K562 (cell line): ENCODE data around the gene CAPZA3. TPM values are rescaled to one million over a fixed set of nuclear protein-coding genes. Genes with fewer than 3 reads are reported as not detected.

ENCODE experiments used
- ATF1 ChIP-seq, 2 experiments: fragments of 450-650 bp in 1 of 2; IDR thresholded peaks; 2 replicates each; pipeline ENCODE4 v1.6.1; 2016; ENCODE audit warnings: missing compliant biosample characterization in 1 of 2, missing genetic modification characterization in 1 of 2
- CBX1 ChIP-seq: sonication (generic); IDR thresholded peaks from 2 replicates; pipeline ENCODE4 v1.6.1; 2016; ENCODE audit warnings: antibody characterized with exemption, low read depth, mild to moderate bottlenecking
- CREBBP ChIP-seq: IDR thresholded peaks from one replicate; pipeline ENCODE4 v1.6.1; 2012; ENCODE audit warnings: low read depth, mild to moderate bottlenecking, control low read depth, inconsistent platforms, low read length
- FOXK1 ChIP-seq: sonication (generic); formaldehyde crosslinking; IDR thresholded peaks from 2 replicates; pipeline ENCODE4 v1.8.0; 2022; ENCODE audit warnings: missing genetic modification reagents, mild to moderate bottlenecking, borderline replicate concordance
- FOXP1 ChIP-seq: sonication (generic); formaldehyde crosslinking; IDR thresholded peaks from 2 replicates; pipeline ENCODE4 v1.8.0; 2022; ENCODE audit warnings: mild to moderate bottlenecking, missing genetic modification reagents
- KDM2B ChIP-seq: fragments of 250-450 bp; sonication (Bioruptor Pico); IDR thresholded peaks from 2 replicates; pipeline ENCODE4 v1.8.0; 2021; ENCODE audit warnings: mild to moderate bottlenecking, moderate library complexity
- MEIS2 ChIP-seq: fragments of 450-650 bp; IDR thresholded peaks from 2 replicates; pipeline ENCODE4 v1.6.1; 2014; ENCODE audit warnings: mild to moderate bottlenecking; ENCODE audit not compliant: partially characterized antibody
- NFE2L1 ChIP-seq: fragments of 450-650 bp; IDR thresholded peaks from 2 replicates; pipeline ENCODE4 v1.6.1; 2016; ENCODE audit warnings: missing genetic modification characterization, low read depth, mild to moderate bottlenecking, missing compliant biosample characterization, moderate library complexity, borderline replicate concordance
- RBM17 ChIP-seq: fragments of 200-400 bp; formaldehyde crosslinking; IDR thresholded peaks from 2 replicates; pipeline ENCODE4 v1.6.1; 2017; ENCODE audit warnings: low read depth, mild to moderate bottlenecking, low read length, borderline replicate concordance
- SIX5 ChIP-seq, 2 experiments: IDR thresholded peaks; 2 replicates each; pipeline ENCODE4 v1.6.1; 2011; ENCODE audit warnings: low read length in 2 of 2, borderline replicate concordance in 1 of 2, low read depth in 1 of 2, mild to moderate bottlenecking in 1 of 2, moderate library complexity in 1 of 2; ENCODE audit not compliant: insufficient read depth in 1 of 2
- SRSF1 ChIP-seq: fragments of 200-400 bp; formaldehyde crosslinking; IDR thresholded peaks from 2 replicates; pipeline ENCODE4 v1.6.1; 2017; ENCODE audit warnings: mild to moderate bottlenecking, low read depth, low read length, moderate library complexity
- TAF1 ChIP-seq: IDR thresholded peaks from 2 replicates; pipeline ENCODE4 v1.6.1; 2011; ENCODE audit warnings: mild to moderate bottlenecking, low read length, moderate library complexity; ENCODE audit not compliant: insufficient read depth, control insufficient read depth, severe bottlenecking; ENCODE audit errors: extremely low read depth
- TRIM24 ChIP-seq, 2 experiments: fragments of 450-650 bp; IDR thresholded peaks; 2 replicates each; pipeline ENCODE4 v1.6.1; 2016
- ZBTB17 ChIP-seq: fragments of 450-650 bp; formaldehyde crosslinking; IDR thresholded peaks from 2 replicates; pipeline ENCODE4 v1.4.0; 2020; ENCODE audit warnings: mild to moderate bottlenecking
- ZC3H4 ChIP-seq: sonication (generic); formaldehyde crosslinking; IDR thresholded peaks from 2 replicates; pipeline ENCODE4 v1.9.0; 2021; ENCODE audit warnings: missing genetic modification reagents, borderline replicate concordance
- ZNF324 ChIP-seq: fragments of 250-450 bp; sonication (Bioruptor Pico); IDR thresholded peaks from 2 replicates; pipeline ENCODE4 v1.4.0; 2020; ENCODE audit warnings: mild to moderate bottlenecking
- ZNF707 ChIP-seq: fragments of 250-450 bp; sonication (Bioruptor Pico); conservative IDR thresholded peaks from 2 replicates; pipeline ENCODE4 v1.8.0; 2022; ENCODE audit warnings: inconsistent platforms, mild to moderate bottlenecking, moderate library complexity
- ZNF766 ChIP-seq: fragments of 200-800 bp; sonication (Bioruptor generic); conservative IDR thresholded peaks from 2 replicates; pipeline ENCODE4 v1.6.1; 2016; ENCODE audit warnings: missing genetic modification characterization, missing compliant biosample characterization
- polyA plus RNA-seq, 8 experiments: library from polyadenylated mRNA; depleted of rRNA in 4 of 8; stranded (reverse) in 5 of 8; unstranded in 3 of 8; fragments of >200 nt; fragmentation: Nextera tagmentation in 2 of 8; fragmentation: Illumina TruSeq in 1 of 8; extraction: Ambion mirVana in 2 of 8; extraction: Trizol in 1 of 8; gene quantifications; 2 replicates each; pipeline versions ENCODE4 v1.2.1 to v1.2.3, GENCODE V29; 2011 to 2014; ENCODE audit warnings: inconsistent platforms in 1 of 8, missing spikeins in 1 of 8
- total RNA-seq, 7 experiments: library from RNA; depleted of rRNA in 6 of 7; stranded (reverse); fragments of >200 nt in 6 of 7; fragmentation: Illumina TruSeq in 2 of 7; extraction: Trizol in 2 of 7; gene quantifications; 2 replicates each; pipeline versions ENCODE4 v1.2.1 to v1.2.3, GENCODE V29; 2011 to 2021; ENCODE audit warnings: low replicate concordance in 1 of 7
- TF ChIP-seq, protein P1 (sequence below): fragments of 200-800 bp; sonication (Bioruptor generic); IDR thresholded peaks from 2 replicates; pipeline ENCODE4 v1.6.1; 2017; ENCODE audit warnings: missing genetic modification characterization, missing compliant biosample characterization
- TF ChIP-seq, protein P2 (sequence below): fragments of 250-450 bp; sonication (Bioruptor Pico); IDR thresholded peaks from 2 replicates; pipeline ENCODE4 v1.5.0; 2020; ENCODE audit warnings: mild to moderate bottlenecking, borderline replicate concordance
- TF ChIP-seq, protein P3 (sequence below): fragments of 450-650 bp; IDR thresholded peaks from 2 replicates; pipeline ENCODE4 v1.6.1; 2016; ENCODE audit warnings: mild to moderate bottlenecking

The CAPZA3 gene
- total and polyA plus RNA-seq, 9 of the 15 experiments (the other 6 are each of a cell fraction or from before 2014, with no cell fraction given): not detected

DNA sequence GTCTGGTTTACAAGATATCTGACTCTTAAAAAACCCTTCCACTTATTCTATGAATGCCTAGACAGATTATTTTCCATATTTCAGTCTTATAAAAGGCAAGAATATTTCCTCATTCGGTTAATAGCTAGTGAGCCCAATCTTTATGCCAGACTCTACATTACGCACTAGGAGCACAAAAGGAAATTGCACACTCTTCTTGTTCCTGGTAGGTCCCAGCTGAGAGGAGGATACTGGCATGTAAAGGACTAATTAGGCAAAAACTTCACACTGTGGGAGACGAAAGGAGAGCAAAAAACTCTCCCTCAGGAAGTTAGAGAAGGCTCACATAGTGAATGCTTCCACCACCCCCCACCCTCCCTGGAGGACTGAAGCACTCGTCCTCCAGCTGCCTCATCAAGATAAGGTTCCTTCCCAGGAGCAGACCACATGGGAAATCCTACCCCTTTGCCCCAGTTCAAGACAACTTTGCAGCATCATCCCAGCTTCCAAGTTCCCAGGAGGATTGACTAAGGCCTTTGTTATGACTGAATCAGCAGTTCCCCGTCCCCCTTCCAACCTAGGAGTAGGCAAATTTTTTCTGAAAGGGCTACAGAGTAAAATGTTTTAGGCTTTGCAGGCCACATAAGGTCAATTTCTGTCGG is 14.5 kb downstream of the CAPZA3 start (continued):
- TF ChIP-seq, protein P1, sequence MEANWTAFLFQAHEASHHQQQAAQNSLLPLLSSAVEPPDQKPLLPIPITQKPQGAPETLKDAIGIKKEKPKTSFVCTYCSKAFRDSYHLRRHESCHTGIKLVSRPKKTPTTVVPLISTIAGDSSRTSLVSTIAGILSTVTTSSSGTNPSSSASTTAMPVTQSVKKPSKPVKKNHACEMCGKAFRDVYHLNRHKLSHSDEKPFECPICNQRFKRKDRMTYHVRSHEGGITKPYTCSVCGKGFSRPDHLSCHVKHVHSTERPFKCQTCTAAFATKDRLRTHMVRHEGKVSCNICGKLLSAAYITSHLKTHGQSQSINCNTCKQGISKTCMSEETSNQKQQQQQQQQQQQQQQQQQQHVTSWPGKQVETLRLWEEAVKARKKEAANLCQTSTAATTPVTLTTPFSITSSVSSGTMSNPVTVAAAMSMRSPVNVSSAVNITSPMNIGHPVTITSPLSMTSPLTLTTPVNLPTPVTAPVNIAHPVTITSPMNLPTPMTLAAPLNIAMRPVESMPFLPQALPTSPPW: 0 out of 2 replicates have a peak, but pooled peaks have one; percentile 26
- TF ChIP-seq KDM2B (CRISPR knock-in tag): no peak
- TF ChIP-seq ZNF766 (CRISPR knock-in tag): no peak
- 0 out of 4 replicates have a peak, but pooled peaks of 1 of the 2 experiments have one; percentile 29 for TF ChIP-seq TRIM24 (IDR thresholded peaks at IDR 0.05)
- TF ChIP-seq SRSF1: no peak
- no peak for TF ChIP-seq ZNF707 (CRISPR knock-in tag)
- TF ChIP-seq, protein P2, sequence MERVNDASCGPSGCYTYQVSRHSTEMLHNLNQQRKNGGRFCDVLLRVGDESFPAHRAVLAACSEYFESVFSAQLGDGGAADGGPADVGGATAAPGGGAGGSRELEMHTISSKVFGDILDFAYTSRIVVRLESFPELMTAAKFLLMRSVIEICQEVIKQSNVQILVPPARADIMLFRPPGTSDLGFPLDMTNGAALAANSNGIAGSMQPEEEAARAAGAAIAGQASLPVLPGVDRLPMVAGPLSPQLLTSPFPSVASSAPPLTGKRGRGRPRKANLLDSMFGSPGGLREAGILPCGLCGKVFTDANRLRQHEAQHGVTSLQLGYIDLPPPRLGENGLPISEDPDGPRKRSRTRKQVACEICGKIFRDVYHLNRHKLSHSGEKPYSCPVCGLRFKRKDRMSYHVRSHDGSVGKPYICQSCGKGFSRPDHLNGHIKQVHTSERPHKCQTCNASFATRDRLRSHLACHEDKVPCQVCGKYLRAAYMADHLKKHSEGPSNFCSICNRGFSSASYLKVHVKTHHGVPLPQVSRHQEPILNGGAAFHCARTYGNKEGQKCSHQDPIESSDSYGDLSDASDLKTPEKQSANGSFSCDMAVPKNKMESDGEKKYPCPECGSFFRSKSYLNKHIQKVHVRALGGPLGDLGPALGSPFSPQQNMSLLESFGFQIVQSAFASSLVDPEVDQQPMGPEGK (CRISPR knock-in tag): no peak
- TF ChIP-seq, protein P3, sequence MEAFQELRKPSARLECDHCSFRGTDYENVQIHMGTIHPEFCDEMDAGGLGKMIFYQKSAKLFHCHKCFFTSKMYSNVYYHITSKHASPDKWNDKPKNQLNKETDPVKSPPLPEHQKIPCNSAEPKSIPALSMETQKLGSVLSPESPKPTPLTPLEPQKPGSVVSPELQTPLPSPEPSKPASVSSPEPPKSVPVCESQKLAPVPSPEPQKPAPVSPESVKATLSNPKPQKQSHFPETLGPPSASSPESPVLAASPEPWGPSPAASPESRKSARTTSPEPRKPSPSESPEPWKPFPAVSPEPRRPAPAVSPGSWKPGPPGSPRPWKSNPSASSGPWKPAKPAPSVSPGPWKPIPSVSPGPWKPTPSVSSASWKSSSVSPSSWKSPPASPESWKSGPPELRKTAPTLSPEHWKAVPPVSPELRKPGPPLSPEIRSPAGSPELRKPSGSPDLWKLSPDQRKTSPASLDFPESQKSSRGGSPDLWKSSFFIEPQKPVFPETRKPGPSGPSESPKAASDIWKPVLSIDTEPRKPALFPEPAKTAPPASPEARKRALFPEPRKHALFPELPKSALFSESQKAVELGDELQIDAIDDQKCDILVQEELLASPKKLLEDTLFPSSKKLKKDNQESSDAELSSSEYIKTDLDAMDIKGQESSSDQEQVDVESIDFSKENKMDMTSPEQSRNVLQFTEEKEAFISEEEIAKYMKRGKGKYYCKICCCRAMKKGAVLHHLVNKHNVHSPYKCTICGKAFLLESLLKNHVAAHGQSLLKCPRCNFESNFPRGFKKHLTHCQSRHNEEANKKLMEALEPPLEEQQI: no peak
- TF ChIP-seq TAF1: no peak
- no peak for TF ChIP-seq CBX1
- TF ChIP-seq CREBBP: no peak
- no peak for TF ChIP-seq ZNF324 (CRISPR knock-in tag)
- no peak for TF ChIP-seq ZBTB17
- TF ChIP-seq NFE2L1: no peak
- TF ChIP-seq FOXK1: no peak
- TF ChIP-seq ATF1 (CRISPR knock-in tag; IDR thresholded peaks at IDR 0.05): no peak
- TF ChIP-seq ATF1 (tag; IDR thresholded peaks at IDR 0.05): no peak
- no peak for TF ChIP-seq RBM17
- TF ChIP-seq FOXP1 (CRISPR knock-in tag): no peak
- no peak for TF ChIP-seq SIX5 (IDR thresholded peaks at IDR 0.05; ENCODE audit: borderline replicate concordance in 1 of 2, insufficient read depth in 1 of 2, low read depth in 1 of 2, low read length in 2 of 2)
- no peak for TF ChIP-seq ZC3H4 (CRISPR knock-in tag)
- TF ChIP-seq MEIS2: no peak
